ENCODE measurements around the gene PRR35.

- no peak for TF ChIP-seq CTCF (IDR thresholded peaks at IDR 0.05)
- no peak for TF ChIP-seq POLR2A (IDR thresholded peaks at IDR 0.05)
- TF ChIP-seq POLR2AphosphoS5 (IDR thresholded peaks at IDR 0.05; ENCODE audit: insufficient read depth in 1 of 2, low read depth in 1 of 2) = no peak
Observed at GRCh38 chr16:575354-576196, 15.4 kb downstream of the PRR35 start.
